ENCODE data around the gene MFN2.
"Not testable (repeated sequence)": the region's sequence is repeated elsewhere in the genome, so short reads cannot be mapped to it uniquely, and the experiment has no call there.

MFN2 gene

GRCh38 chr1:12001249-12001917 lies 21.1 kb downstream of the MFN2 start:
- peak; percentile 80 for DNase-seq

- DNase-seq, result peak; percentile 67
Observed at GRCh38 chr1:12001996-12002493, 21.8 kb downstream of the MFN2 start.

- DNase-seq, result no peak
Observed at GRCh38 chr1:12003762-12004161, 23.5 kb downstream of the MFN2 start.

GRCh38 chr1:12005488-12006166 lies 25.4 kb downstream of the MFN2 start:
- peak; percentile 99 for DNase-seq

GRCh38 chr1:12006167-12006921 lies 26.1 kb downstream of the MFN2 start:
- no peak for DNase-seq

- DNase-seq, result no peak
Observed at GRCh38 chr1:12007204-12007603, 27.0 kb downstream of the MFN2 start.

- not testable (repeated sequence) for DNase-seq
Observed at GRCh38 chr1:12008355-12008754, 28.1 kb downstream of the MFN2 start.

- no peak for DNase-seq
Observed at GRCh38 chr1:12009318-12009947, 29.2 kb downstream of the MFN2 start.

GRCh38 chr1:12010746-12011570 lies 30.7 kb downstream of the MFN2 start:
- DNase-seq, result no peak

- no peak for DNase-seq
Observed at GRCh38 chr1:12011998-12012397, 31.8 kb downstream of the MFN2 start.

- DNase-seq, result no peak
Observed at GRCh38 chr1:12012560-12013316, 32.5 kb downstream of the MFN2 start.

GRCh38 chr1:12014141-12014991 lies 34.1 kb downstream of the MFN2 start:
- peak; percentile 42 for DNase-seq

- no peak for DNase-seq
Observed at GRCh38 chr1:12015001-12015491, 34.8 kb downstream of the MFN2 start.

- no peak for DNase-seq
Observed at GRCh38 chr1:12015499-12015898, 35.3 kb downstream of the MFN2 start.

- no peak for DNase-seq
Observed at GRCh38 chr1:12016182-12016581, 35.9 kb downstream of the MFN2 start.

- peak; percentile 35 for DNase-seq
Observed at GRCh38 chr1:12019858-12020509, 39.7 kb downstream of the MFN2 start.

GRCh38 chr1:12021616-12022015 lies 41.4 kb downstream of the MFN2 start:
- DNase-seq, result no peak

- DNase-seq, result no peak
Observed at GRCh38 chr1:12022036-12022435, 41.8 kb downstream of the MFN2 start.

GRCh38 chr1:12026586-12026985 lies 46.3 kb downstream of the MFN2 start:
- DNase-seq, result no peak

- no peak for DNase-seq
Observed at GRCh38 chr1:12028248-12028647, 48.0 kb downstream of the MFN2 start.
